ENCODE measurements around the gene LYG2. TPM values are rescaled to one million over a fixed set of nuclear protein-coding genes. Genes with fewer than 3 reads are reported as not detected.
"Not testable (repeated sequence)": the region's sequence is repeated elsewhere in the genome, so short reads cannot be mapped to it uniquely, and the experiment has no call there.

LYG2 gene
- total RNA-seq, result not detected in 3 replicates
- long read RNA-seq, partial matches to known transcripts, result 0 of 1 reads
- long read RNA-seq, other reads (novel, unspliced or antisense), result 1 of 1 reads

- Mint-ChIP-seq H3K27me3 (ENCODE audit: low read depth) (no peaks in the 10 kb centered on the region), H3K4me1 (ENCODE audit: low read depth) (no peaks in the 10 kb centered on the region)
Measured at GRCh38 chr2:99255491-99256318, at the start of gene LYG2. LYG2 (minus strand) TSS chr2:99255666; CDS start chr2:99254260, 1,406 bp downstream.

GRCh38 chr2:99301097-99301496 lies 45.6 kb upstream of the LYG2 start, which contains the start of gene LYG1:
LYG1 (minus strand) TSS chr2:99301197; CDS start chr2:99295670, 5,527 bp downstream.
- not testable (repeated sequence) for H3K36me3 Mint-ChIP-seq (ENCODE audit: low read depth); H3K27ac Mint-ChIP-seq (ENCODE audit: unreplicated experiment); H3K4me1 Mint-ChIP-seq (ENCODE audit: low read depth); H3K9me3 Mint-ChIP-seq (ENCODE audit: low read depth); H3K27me3 Mint-ChIP-seq (ENCODE audit: low read depth); H3K4me3 Mint-ChIP-seq (ENCODE audit: unreplicated experiment); DNase-seq (ENCODE audit: low spot score)

More at GRCh38 chr2:99255491-99256318, at the start of gene LYG2:
- Mint-ChIP-seq H3K4me3 (ENCODE audit: unreplicated experiment) (no peak within 1 kb of the TSS), H3K27ac (ENCODE audit: unreplicated experiment) (no peak within 1 kb of the TSS), H3K36me3 (ENCODE audit: low read depth) (peaks cover 2% of the 10 kb centered on the region), H3K9me3 (ENCODE audit: low read depth) (peaks cover 6% of the 10 kb centered on the region)
- no peak for TF ChIP-seq CTCF (IDR thresholded peaks at IDR 0.05)
- DNase-seq (ENCODE audit: low spot score), result no peak

GRCh38 chr2:99299580-99299979 lies 44.1 kb upstream of the LYG2 start:
- H3K4me3 Mint-ChIP-seq (ENCODE audit: unreplicated experiment), result no peak overlapping the region
- no peak overlapping the region for H3K27ac Mint-ChIP-seq (ENCODE audit: unreplicated experiment)
- TF ChIP-seq CTCF (IDR thresholded peaks at IDR 0.05), result no peak
- H3K9me3 Mint-ChIP-seq (ENCODE audit: low read depth), result no peaks in the 10 kb centered on the region
- H3K27me3 Mint-ChIP-seq (ENCODE audit: low read depth), result no peaks in the 10 kb centered on the region
- no peak for DNase-seq (ENCODE audit: low spot score)
- H3K36me3 Mint-ChIP-seq (ENCODE audit: low read depth), result peaks cover 6% of the 10 kb centered on the region
- no peaks in the 10 kb centered on the region for H3K4me1 Mint-ChIP-seq (ENCODE audit: low read depth)

- Mint-ChIP-seq H3K4me3 (ENCODE audit: unreplicated experiment) (no peak overlapping the region), H3K27me3 (ENCODE audit: low read depth) (no peaks in the 10 kb centered on the region), H3K9me3 (ENCODE audit: low read depth) (no peaks in the 10 kb centered on the region), H3K36me3 (ENCODE audit: low read depth) (peaks cover 5% of the 10 kb centered on the region), H3K4me1 (ENCODE audit: low read depth) (no peaks in the 10 kb centered on the region), H3K27ac (ENCODE audit: unreplicated experiment) (no peak overlapping the region)
- TF ChIP-seq CTCF (IDR thresholded peaks at IDR 0.05), result no peak
- no peak for DNase-seq (ENCODE audit: low spot score)
Measured at GRCh38 chr2:99297994-99298393, 42.5 kb upstream of the LYG2 start.

- Mint-ChIP-seq H3K9me3 (ENCODE audit: low read depth) (peaks cover 1% of the 10 kb centered on the region), H3K27me3 (ENCODE audit: low read depth) (no peaks in the 10 kb centered on the region), H3K27ac (ENCODE audit: unreplicated experiment) (no peak overlapping the region), H3K36me3 (ENCODE audit: low read depth) (peaks cover 5% of the 10 kb centered on the region), H3K4me1 (ENCODE audit: low read depth) (peaks cover 4% of the 10 kb centered on the region), H3K4me3 (ENCODE audit: unreplicated experiment) (no peak overlapping the region)
- no peak for DNase-seq (ENCODE audit: low spot score)
- TF ChIP-seq CTCF (IDR thresholded peaks at IDR 0.05), result no peak
Measured at GRCh38 chr2:99285526-99285925, 30.1 kb upstream of the LYG2 start.
